CD4-positive, alpha-beta T cell (primary cell): ENCODE data around the gene RAB5A. TPM values are rescaled to one million over a fixed set of nuclear protein-coding genes. Genes with fewer than 3 reads are reported as not detected.

Source experiments
- ATAC-seq: fragments of 200-7000 bp; cut with Tn5 transposase; one replicate; pipeline ENCODE4 v1.10.0; 2022; ENCODE audit warnings: mild to moderate bottlenecking; ENCODE audit not compliant: poor library complexity
- CTCF ChIA-PET: fragments of 350-600 bp; sonication (Branson Sonifier 250); formaldehyde crosslinking; loops from one replicate; lab custom pipeline; 2021; ENCODE audit warnings: antibody characterized with exemption, inconsistent platforms; lab: Charles Lee
- POLR2A ChIA-PET: fragments of 350-600 bp; sonication (Branson Sonifier 250); formaldehyde crosslinking; loops from one replicate; lab custom pipeline; 2021; ENCODE audit warnings: antibody characterized with exemption, inconsistent platforms; lab: Charles Lee
- DNase-seq, 14 experiments: peaks; one replicate each; pipeline ENCODE4 v3.0.0-alpha.2; 2013 to 2020; ENCODE audit warnings: mixed read lengths in 2 of 14
- H3K27ac ChIP-seq, 2 donors: one replicate each; pipeline versions ENCODE4 v1.5.1 to v1.7.0; 2013; ENCODE audit warnings: low read length in 2 of 2, low read depth in 1 of 2, mild to moderate bottlenecking in 1 of 2
- H3K27me3 ChIP-seq, 2 experiments: 1 replicate in 1 of 2; 2 replicates in 1 of 2; pipeline versions ENCODE4 v1.6.1 to v1.7.0; 2013; ENCODE audit warnings: low read length in 2 of 2, control low read depth in 1 of 2, mild to moderate bottlenecking in 1 of 2, moderate library complexity in 1 of 2; ENCODE audit not compliant: insufficient read depth in 2 of 2, control insufficient read depth in 1 of 2
- H3K36me3 ChIP-seq: one replicate; pipeline ENCODE4 v1.6.1; 2013; ENCODE audit warnings: low read length, control low read depth; ENCODE audit not compliant: insufficient read depth
- H3K4me1 ChIP-seq: one replicate; pipeline ENCODE4 v1.6.1; 2013; ENCODE audit warnings: low read length, control low read depth; ENCODE audit not compliant: insufficient read depth
- H3K4me3 ChIP-seq: one replicate; pipeline ENCODE4 v1.5.1; 2013; ENCODE audit warnings: mild to moderate bottlenecking, low read length, moderate library complexity
- H3K9me3 ChIP-seq, 2 experiments: 1 replicate in 1 of 2; 2 replicates in 1 of 2; pipeline versions ENCODE4 v1.6.1 to v1.7.0; 2013; ENCODE audit warnings: low read length in 2 of 2, mild to moderate bottlenecking in 2 of 2, control low read depth in 1 of 2, moderate library complexity in 1 of 2; ENCODE audit not compliant: control insufficient read depth in 1 of 2, insufficient read depth in 1 of 2
- H3K27ac Mint-ChIP-seq: one replicate; pipeline ENCODE4 v1.8.0; 2020; ENCODE audit warnings: mixed read lengths
- H3K27me3 Mint-ChIP-seq: one replicate; pipeline ENCODE4 v1.8.0; 2021; ENCODE audit warnings: mixed read lengths
- H3K36me3 Mint-ChIP-seq: one replicate; pipeline ENCODE4 v1.8.0; 2021; ENCODE audit warnings: low read depth, mixed read lengths
- H3K4me1 Mint-ChIP-seq: one replicate; pipeline ENCODE4 v1.8.0; 2021; ENCODE audit warnings: low read depth, mixed read lengths
- H3K4me3 Mint-ChIP-seq: one replicate; pipeline ENCODE4 v1.8.0; 2020; ENCODE audit warnings: mild to moderate bottlenecking, mixed read lengths
- H3K9me3 Mint-ChIP-seq: one replicate; pipeline ENCODE4 v1.8.0; 2020; ENCODE audit warnings: mixed read lengths
- CTCF ChIP-seq: fragments of 200-600 bp; IDR thresholded peaks from one replicate; pipeline ENCODE4 v1.8.0; 2022; ENCODE audit warnings: antibody characterized with exemption, mild to moderate bottlenecking
- intact Hi-C, 2 experiments: fragments of 100-400 bp; cut with DNase I in 1 of 2; cut with micrococcal nuclease in 1 of 2; formaldehyde crosslinking; loops; one replicate each; pipeline versions ENCODE4 v1.15.1 to v1.9.0; 2023 to 2025; cut with DNase I, micrococcal nuclease
- total RNA-seq, 174 experiments: library from RNA in 2 of 174; stranded (reverse) in 2 of 174; gene quantifications; one replicate each; pipeline ENCODE4 v1.2.3 and lab custom pipeline; 2021 to 2026

Gene RAB5A
- total RNA-seq, 2 experiments from 2014 or later: 120 to 125 TPM

- intact Hi-C loops: no loop called here
- CTCF ChIA-PET: no interaction called here
- H3K36me3 ChIP-seq: peaks cover 6% of the 10 kb centered on the region
Observed at GRCh38 chr3:19960696-19961095, 13.8 kb downstream of the RAB5A start.

GRCh38 chr3:19961960-19962359, 15.1 kb downstream of the RAB5A start:
- ATAC-seq (no peak), DNase-seq (no peak)
- peaks cover 87% of the 10 kb centered on the region for H3K4me1 Mint-ChIP-seq
- no peak overlapping the region for H3K27ac ChIP-seq
- H3K4me3 Mint-ChIP-seq: no peak overlapping the region
- no peaks in the 10 kb centered on the region for H3K36me3 ChIP-seq
- H3K27ac Mint-ChIP-seq: no peak overlapping the region
- ChIA-PET POLR2A (no interaction called here), CTCF (no interaction called here)
- peaks cover 34% of the 10 kb centered on the region for H3K4me1 ChIP-seq
- no peaks in the 10 kb centered on the region for H3K9me3 ChIP-seq
- no peak for TF ChIP-seq CTCF
- no peaks in the 10 kb centered on the region for H3K27me3 ChIP-seq
- intact Hi-C loops: no loop called here
- peaks cover 78% of the 10 kb centered on the region for H3K36me3 Mint-ChIP-seq
- H3K9me3 Mint-ChIP-seq: no peaks in the 10 kb centered on the region
- H3K27me3 Mint-ChIP-seq: no peaks in the 10 kb centered on the region
- no peak overlapping the region for H3K4me3 ChIP-seq

More at GRCh38 chr3:19960696-19961095, 13.8 kb downstream of the RAB5A start:
- Mint-ChIP-seq H3K4me3 (no peak overlapping the region), H3K27ac (no peak overlapping the region), H3K27me3 (no peaks in the 10 kb centered on the region), H3K36me3 (peaks cover 75% of the 10 kb centered on the region), H3K9me3 (no peaks in the 10 kb centered on the region), H3K4me1 (peaks cover 79% of the 10 kb centered on the region)
- ATAC-seq (no peak), DNase-seq (no peak)
- no peak overlapping the region for H3K4me3 ChIP-seq
- POLR2A ChIA-PET: no interaction called here
- H3K27ac ChIP-seq: no peak overlapping the region
- H3K9me3 ChIP-seq: no peaks in the 10 kb centered on the region
- no peak for TF ChIP-seq CTCF
- no peaks in the 10 kb centered on the region for H3K27me3 ChIP-seq
- peaks cover 40% of the 10 kb centered on the region for H3K4me1 ChIP-seq

GRCh38 chr3:19967208-19967607, 20.3 kb downstream of the RAB5A start:
- H3K27ac ChIP-seq: no peak overlapping the region
- Mint-ChIP-seq H3K4me1 (peaks cover 73% of the 10 kb centered on the region), H3K9me3 (no peaks in the 10 kb centered on the region), H3K36me3 (peaks cover 64% of the 10 kb centered on the region), H3K27me3 (no peaks in the 10 kb centered on the region), H3K27ac (no peak overlapping the region), H3K4me3 (no peak overlapping the region)
- intact Hi-C loops: no loop called here
- no peaks in the 10 kb centered on the region for H3K9me3 ChIP-seq
- peaks cover 20% of the 10 kb centered on the region for H3K4me1 ChIP-seq
- DNase-seq (no peak), ATAC-seq (no peak)
- TF ChIP-seq CTCF: no peak
- POLR2A ChIA-PET: interaction anchor here (0.7 kb wide), 1 partner anchor 11 kb away, joined by 3 read pairs; no protein-coding TSS in a partner anchor
- CTCF ChIA-PET: no interaction called here
- no peak overlapping the region for H3K4me3 ChIP-seq
- H3K36me3 ChIP-seq: peaks cover 8% of the 10 kb centered on the region
- no peaks in the 10 kb centered on the region for H3K27me3 ChIP-seq
